HepG2 (cell line): ENCODE data around the gene SPINK8. TPM values are rescaled to one million over a fixed set of nuclear protein-coding genes. Genes with fewer than 3 reads are reported as not detected.
A peak's percentile ranks its signal among the peaks of the same experiment; 100 is the strongest.

Experiments used
- BRCA1 ChIP-seq: sonication (generic); formaldehyde crosslinking; IDR thresholded peaks from 2 replicates; pipeline ENCODE4 v1.4.0; 2020; ENCODE audit warnings: missing genetic modification reagents
- HHEX ChIP-seq: IDR thresholded peaks from 2 replicates; pipeline ENCODE4 v1.6.1; 2016; ENCODE audit warnings: control low read depth
- MNT ChIP-seq: fragments of 450-650 bp; IDR thresholded peaks from 2 replicates; pipeline ENCODE4 v1.6.1; 2016
- MXD1 ChIP-seq: sonication (generic); formaldehyde crosslinking; IDR thresholded peaks from 2 replicates; pipeline ENCODE4 v1.4.0; 2020; ENCODE audit warnings: mild to moderate bottlenecking, missing genetic modification reagents
- MYC ChIP-seq: sonication (generic); formaldehyde crosslinking; IDR thresholded peaks from 2 replicates; pipeline ENCODE4 v1.9.0; 2021; ENCODE audit warnings: missing genetic modification reagents, borderline replicate concordance
- RAD51 ChIP-seq: fragments of 450-650 bp; IDR thresholded peaks from 2 replicates; pipeline ENCODE4 v1.6.1; 2016; ENCODE audit warnings: borderline replicate concordance
- REPIN1 ChIP-seq: sonication (generic); formaldehyde crosslinking; IDR thresholded peaks from 2 replicates; pipeline ENCODE4 v1.8.0; 2022; ENCODE audit warnings: missing genetic modification reagents, low read depth, mild to moderate bottlenecking, borderline replicate concordance
- UBTF ChIP-seq: sonication (generic); formaldehyde crosslinking; IDR thresholded peaks from 2 replicates; pipeline ENCODE4 v1.4.0; 2020; ENCODE audit warnings: mild to moderate bottlenecking, missing genetic modification reagents
- ZFP36L2 ChIP-seq: sonication (generic); formaldehyde crosslinking; IDR thresholded peaks from 2 replicates; pipeline ENCODE4 v1.4.0; 2020; ENCODE audit warnings: missing genetic modification reagents
- ZMYM4 ChIP-seq: sonication (generic); formaldehyde crosslinking; IDR thresholded peaks from 2 replicates; pipeline ENCODE4 v1.8.1; 2023; ENCODE audit warnings: mild to moderate bottlenecking, missing genetic modification reagents
- ZNF318 ChIP-seq: sonication (generic); formaldehyde crosslinking; IDR thresholded peaks from 2 replicates; pipeline ENCODE4 v1.4.0; 2020; ENCODE audit warnings: mild to moderate bottlenecking, missing genetic modification reagents
- ZNF530 ChIP-seq: sonication (generic); formaldehyde crosslinking; IDR thresholded peaks from 2 replicates; pipeline ENCODE4 v1.5.0; 2020; ENCODE audit warnings: low read depth, mild to moderate bottlenecking, missing genetic modification reagents
- ZNF567 ChIP-seq: sonication (generic); formaldehyde crosslinking; IDR thresholded peaks from 2 replicates; pipeline ENCODE4 v1.8.1; 2023; ENCODE audit warnings: mild to moderate bottlenecking, missing genetic modification reagents, borderline replicate concordance
- ZNF629 ChIP-seq: sonication (generic); formaldehyde crosslinking; conservative IDR thresholded peaks from 2 replicates; pipeline ENCODE4 v1.5.0; 2020; ENCODE audit warnings: missing genetic modification reagents
- ZNF75D ChIP-seq: sonication (generic); formaldehyde crosslinking; IDR thresholded peaks from 2 replicates; pipeline ENCODE4 v1.8.1; 2023; ENCODE audit warnings: missing genetic modification reagents, mild to moderate bottlenecking, borderline replicate concordance
- ZNF792 ChIP-seq: IDR thresholded peaks from 2 replicates; pipeline ENCODE4 v1.6.1; 2016
- polyA plus RNA-seq, 8 experiments: library from polyadenylated mRNA; depleted of rRNA in 3 of 8; stranded (reverse) in 7 of 8; unstranded in 1 of 8; fragments of >200 nt; fragmentation: Illumina TruSeq in 4 of 8; extraction: Trizol in 4 of 8; gene quantifications; 2 replicates each; pipeline versions ENCODE4 v1.2.1 to v1.2.3, GENCODE V29; 2011 to 2016; ENCODE audit warnings: low read depth in 4 of 8, missing spikeins in 1 of 8, mixed read lengths in 1 of 8; ENCODE audit not compliant: insufficient read depth in 1 of 8
- total RNA-seq, 5 experiments: library from RNA; depleted of rRNA; stranded (reverse); fragments of >200 nt; fragmentation: Illumina TruSeq; extraction: Trizol; gene quantifications; 2 replicates each; pipeline ENCODE4 v1.2.3, GENCODE V29; 2016; ENCODE audit warnings: low read depth in 1 of 5

SPINK8 gene
- total and polyA plus RNA-seq, 2 of the 13 experiments (the other 11 are each of a cell fraction or from before 2014, with no cell fraction given), result not detected

- TF ChIP-seq ZNF318 (CRISPR knock-in tag) (peak; percentile 64; the same call in 1 of the 2 replicates), BRCA1 (CRISPR knock-in tag) (peak; percentile 87; the same call in 1 of the 2 replicates), UBTF (CRISPR knock-in tag) (peak; percentile 95), ZFP36L2 (no peak), MYC (CRISPR knock-in tag) (peak; percentile 92), ZNF629 (CRISPR knock-in tag) (no peak; the same call in 1 of the 2 replicates), ZNF530 (CRISPR knock-in tag) (no peak), MNT (0 out of 2 replicates have a peak, but pooled peaks have one; percentile 9), HHEX (CRISPR knock-in tag) (no peak), MXD1 (CRISPR knock-in tag) (peak; percentile 98), ZNF792 (CRISPR knock-in tag) (peak; percentile 95), REPIN1 (peak; percentile 91), RAD51 (no peak), ZNF567 (no peak; the same call in 1 of the 2 replicates), ZMYM4 (CRISPR knock-in tag) (peak; percentile 82), ZNF75D (CRISPR knock-in tag) (peak; percentile 91; the same call in 1 of the 2 replicates)
Observed at GRCh38 chr3:48301020-48301799, 32.3 kb downstream of the SPINK8 start, which contains the start of gene NME6 (continued).
